Measurements from ENCODE around the gene KNCN. TPM values are rescaled to one million over a fixed set of nuclear protein-coding genes. Genes with fewer than 3 reads are reported as not detected.
A peak's percentile ranks its signal among the peaks of the same experiment; 100 is the strongest.

KNCN gene
- total RNA-seq, 1 donor from 2014 or later, result not detected

- FAIRE-seq, result no peak
- no peaks in the 10 kb centered on the region for H3K27me3 ChIP-seq (ENCODE audit: control insufficient read depth, insufficient read depth, low read length)
- DNase-seq (ENCODE audit: low read depth), result no peak
- H3K36me3 ChIP-seq (ENCODE audit: control insufficient read depth, insufficient read depth, low read length), result peaks cover 19% of the 10 kb centered on the region
- no peak for TF ChIP-seq CTCF (IDR thresholded peaks at IDR 0.05; ENCODE audit: insufficient read depth, low read length, severe bottlenecking)
- H3K4me3 ChIP-seq (ENCODE audit: low read depth, low read length), result no peak overlapping the region
Observed at GRCh38 chr1:46582972-46583371, 31.5 kb upstream of the KNCN start.

DNA sequence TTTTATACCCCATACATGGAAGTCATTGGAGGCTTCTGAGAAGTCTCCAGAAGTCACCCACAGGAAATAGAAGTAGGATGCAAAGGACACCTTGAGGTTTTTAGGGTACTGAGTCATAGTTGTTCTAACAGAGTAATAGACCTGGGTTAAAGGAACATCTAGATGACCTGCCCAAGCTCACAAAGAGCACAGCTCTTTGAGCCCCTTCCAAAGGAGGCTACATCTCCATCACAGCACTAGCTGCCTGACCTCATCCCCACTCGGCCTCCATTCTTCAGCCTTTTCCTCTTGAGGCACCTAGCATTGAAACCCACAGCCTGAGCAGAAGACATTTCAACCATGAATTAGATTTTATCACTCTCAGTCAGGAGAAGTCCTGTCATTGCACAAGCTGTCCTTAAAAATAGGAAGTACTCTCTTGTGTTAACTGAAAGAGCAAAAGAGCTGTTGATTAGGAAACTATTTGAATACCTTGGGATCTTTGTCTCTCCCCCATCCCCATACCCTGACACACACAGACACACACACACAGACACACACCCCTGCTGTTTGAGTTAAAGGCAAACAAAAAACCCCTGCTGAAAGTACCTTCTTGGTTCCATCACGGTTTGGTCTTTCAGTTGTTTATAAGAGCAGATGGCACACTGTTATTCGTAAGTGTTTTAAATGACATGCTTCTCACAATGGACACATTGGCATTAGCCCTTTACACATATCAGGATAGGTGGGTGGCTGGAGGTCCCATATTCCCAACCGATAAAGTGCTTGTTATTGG, 30.4 kb upstream of the KNCN start:
- DNase-seq (ENCODE audit: low read depth) (no peak), FAIRE-seq (no peak)
- peaks cover 21% of the 10 kb centered on the region for H3K36me3 ChIP-seq (ENCODE audit: control insufficient read depth, insufficient read depth, low read length)
- no peak overlapping the region for H3K4me3 ChIP-seq (ENCODE audit: low read depth, low read length)
- TF ChIP-seq CTCF (IDR thresholded peaks at IDR 0.05; ENCODE audit: insufficient read depth, low read length, severe bottlenecking), result no peak
- H3K27me3 ChIP-seq (ENCODE audit: control insufficient read depth, insufficient read depth, low read length), result no peaks in the 10 kb centered on the region

DNA sequence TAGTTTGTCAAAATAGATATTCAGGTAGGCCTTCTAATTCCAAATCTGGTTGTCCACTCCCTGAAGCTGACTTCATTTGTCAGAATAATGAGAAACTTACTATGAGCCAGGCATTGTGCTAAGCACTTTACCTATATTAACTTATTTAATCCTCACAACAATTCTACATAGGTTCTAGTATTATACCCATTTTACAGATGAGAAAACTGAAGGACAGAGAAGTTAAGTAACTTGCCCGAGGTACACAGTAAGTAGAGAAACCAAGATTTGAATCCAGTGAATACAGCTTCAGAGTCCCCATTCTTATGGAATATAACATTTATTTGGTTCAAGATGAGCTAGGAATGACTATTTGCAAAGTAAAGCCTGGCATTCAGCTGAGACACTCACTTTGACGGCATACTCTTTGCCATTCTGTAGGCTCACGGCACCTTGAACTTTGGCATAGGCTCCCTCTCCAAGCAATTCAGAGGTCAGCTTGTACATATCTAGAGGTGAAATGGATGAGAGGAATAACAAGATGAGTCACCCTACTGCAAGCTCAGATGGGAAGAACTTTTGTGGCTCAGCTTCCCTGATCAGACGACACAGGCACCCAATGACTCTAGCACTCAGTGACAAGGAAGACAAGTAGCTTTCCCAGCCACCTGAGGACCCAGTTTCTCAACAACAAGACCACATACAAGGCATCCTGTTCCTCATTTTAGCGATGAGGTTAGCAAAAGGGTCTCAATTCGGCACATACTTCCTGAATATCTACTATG, 28.9 kb upstream of the KNCN start:
- DNase-seq (ENCODE audit: low read depth) (no peak), FAIRE-seq (peak; percentile 18)
- Histone ChIP-seq H3K36me3 (ENCODE audit: control insufficient read depth, insufficient read depth, low read length) (peaks cover 19% of the 10 kb centered on the region), H3K27me3 (ENCODE audit: control insufficient read depth, insufficient read depth, low read length) (no peaks in the 10 kb centered on the region), H3K4me3 (ENCODE audit: low read depth, low read length) (no peak overlapping the region)
- no peak for TF ChIP-seq CTCF (IDR thresholded peaks at IDR 0.05; ENCODE audit: insufficient read depth, low read length, severe bottlenecking)

GRCh38 chr1:46577671-46578070, 26.2 kb upstream of the KNCN start:
- FAIRE-seq (no peak), DNase-seq (ENCODE audit: low read depth) (no peak)
- Histone ChIP-seq H3K27me3 (ENCODE audit: control insufficient read depth, insufficient read depth, low read length) (no peaks in the 10 kb centered on the region), H3K4me3 (ENCODE audit: low read depth, low read length) (no peak overlapping the region), H3K36me3 (ENCODE audit: control insufficient read depth, insufficient read depth, low read length) (peaks cover 9% of the 10 kb centered on the region)
- no peak for TF ChIP-seq CTCF (IDR thresholded peaks at IDR 0.05; ENCODE audit: insufficient read depth, low read length, severe bottlenecking)

DNA sequence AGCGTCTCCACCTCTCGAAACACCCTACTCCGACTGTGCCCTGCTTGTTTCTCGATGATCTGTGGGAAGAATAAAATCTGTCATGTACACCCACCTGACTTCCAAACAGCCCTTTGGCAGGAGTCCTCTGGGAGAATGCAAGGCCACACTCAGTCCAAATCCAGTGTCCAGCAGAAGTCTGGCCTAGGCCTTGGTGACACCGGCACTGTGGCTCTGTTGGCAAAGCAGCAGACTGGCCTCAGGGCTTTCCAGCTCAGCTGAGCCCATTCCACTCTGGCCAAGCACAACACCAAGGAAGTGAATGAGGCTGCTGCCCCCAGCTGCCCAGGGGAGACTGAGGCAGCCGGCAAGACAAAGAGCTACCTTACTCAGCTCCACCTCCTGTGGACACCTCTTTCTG, 25.1 kb upstream of the KNCN start:
- no peaks in the 10 kb centered on the region for H3K27me3 ChIP-seq (ENCODE audit: control insufficient read depth, insufficient read depth, low read length)
- H3K36me3 ChIP-seq (ENCODE audit: control insufficient read depth, insufficient read depth, low read length), result peaks cover 7% of the 10 kb centered on the region
- DNase-seq (ENCODE audit: low read depth) (no peak), FAIRE-seq (no peak)
- no peak overlapping the region for H3K4me3 ChIP-seq (ENCODE audit: low read depth, low read length)
- no peak for TF ChIP-seq CTCF (IDR thresholded peaks at IDR 0.05; ENCODE audit: insufficient read depth, low read length, severe bottlenecking)
